GM23338 (cell line): ENCODE results near the gene DAPK1.

ENCODE experiments used
- CTCF ChIP-seq, 2 experiments: fragments of 200-600 bp in 1 of 2; sonication (generic) in 1 of 2; conservative IDR thresholded peaks; 2 replicates each; pipeline versions ENCODE4 v1.5.1 to v1.6.1; 2016 to 2017; ENCODE audit warnings: antibody characterized with exemption in 2 of 2, low read depth in 2 of 2, mild to moderate bottlenecking in 2 of 2, moderate library complexity in 1 of 2
- POLR2AphosphoS5 ChIP-seq: IDR thresholded peaks from 2 replicates; pipeline ENCODE4 v1.6.1; 2016; ENCODE audit warnings: antibody characterized with exemption, low read depth

GRCh38 chr9:87520172-87520683 lies 22.6 kb downstream of the DAPK1 start:
- TF ChIP-seq POLR2AphosphoS5: no peak
- no peak for TF ChIP-seq CTCF (conservative IDR thresholded peaks at IDR 0.05; ENCODE audit: low read depth in 2 of 2)
